HepG2 (cell line): ENCODE results near the gene GNMT. TPM values are rescaled to one million over a fixed set of nuclear protein-coding genes. Genes with fewer than 3 reads are reported as not detected.
A peak's percentile ranks its signal among the peaks of the same experiment; 100 is the strongest.

Experiments
- ADNP ChIP-seq: sonication (generic); formaldehyde crosslinking; IDR thresholded peaks from 2 replicates; pipeline ENCODE4 v1.4.0; 2020; ENCODE audit warnings: missing genetic modification reagents
- BRD4 ChIP-seq: sonication (generic); formaldehyde crosslinking; IDR thresholded peaks from 2 replicates; pipeline ENCODE4 v1.4.0; 2020; ENCODE audit warnings: missing genetic modification reagents
- CBX5 ChIP-seq: sonication (generic); formaldehyde crosslinking; IDR thresholded peaks from 2 replicates; pipeline ENCODE4 v1.4.0; 2020; ENCODE audit warnings: missing genetic modification reagents, borderline replicate concordance
- CHD4 ChIP-seq: fragments of 200-600 bp; sonication (generic); IDR thresholded peaks from 2 replicates; pipeline ENCODE4 v1.7.0; 2017; ENCODE audit warnings: mild to moderate bottlenecking, low read length, borderline replicate concordance
- CREB3 ChIP-seq: sonication (generic); formaldehyde crosslinking; IDR thresholded peaks from 2 replicates; pipeline ENCODE4 v1.5.0; 2020; ENCODE audit warnings: missing genetic modification reagents
- DDIT3 ChIP-seq: sonication (generic); formaldehyde crosslinking; IDR thresholded peaks from 2 replicates; pipeline ENCODE4 v1.4.0; 2020; ENCODE audit warnings: mild to moderate bottlenecking, missing genetic modification reagents
- EZH2 ChIP-seq: conservative IDR thresholded peaks from 2 replicates; pipeline ENCODE4 v1.6.1; 2012; ENCODE audit warnings: mild to moderate bottlenecking, low read depth, low read length, moderate library complexity
- GABPA ChIP-seq, 2 experiments: IDR thresholded peaks; 2 replicates each; pipeline ENCODE4 v1.6.1; 2011 to 2016; ENCODE audit warnings: low read depth in 2 of 2, low read length in 1 of 2, missing biosample characterization in 1 of 2, missing genetic modification characterization in 1 of 2
- GPBP1L1 ChIP-seq: sonication (generic); formaldehyde crosslinking; IDR thresholded peaks from 2 replicates; pipeline ENCODE4 v1.5.0; 2020; ENCODE audit warnings: mild to moderate bottlenecking, missing genetic modification reagents
- HMG20B ChIP-seq: conservative IDR thresholded peaks from 2 replicates; pipeline ENCODE4 v1.6.1; 2016; ENCODE audit warnings: missing genetic modification reagents, missing compliant biosample characterization
- HNRNPL ChIP-seq: fragments of 200-400 bp; formaldehyde crosslinking; IDR thresholded peaks from 2 replicates; pipeline ENCODE4 v1.6.1; 2017; ENCODE audit warnings: mild to moderate bottlenecking, low read depth, low read length
- KMT2B ChIP-seq: IDR thresholded peaks from 2 replicates; pipeline ENCODE4 v1.6.1; 2016; ENCODE audit warnings: missing genetic modification reagents, missing compliant biosample characterization
- LBX2 ChIP-seq: sonication (generic); formaldehyde crosslinking; IDR thresholded peaks from 2 replicates; pipeline ENCODE4 v1.5.0; 2020; ENCODE audit warnings: missing genetic modification reagents, mild to moderate bottlenecking, borderline replicate concordance
- MIER2 ChIP-seq: IDR thresholded peaks from 2 replicates; pipeline ENCODE4 v1.6.1; 2016; ENCODE audit warnings: missing biosample characterization, missing genetic modification reagents
- NR2F6 ChIP-seq, 2 experiments: IDR thresholded peaks; 2 replicates each; pipeline ENCODE4 v1.6.1; 2016; ENCODE audit warnings: antibody characterized with exemption in 1 of 2, mild to moderate bottlenecking in 1 of 2
- PCBP2 ChIP-seq: fragments of 200-400 bp; formaldehyde crosslinking; optimal IDR thresholded peaks from 2 replicates; pipeline ENCODE3; 2018; ENCODE audit warnings: low read length, low read depth; ENCODE audit not compliant: poor library complexity, severe bottlenecking
- PLRG1 ChIP-seq: fragments of 450-650 bp; conservative IDR thresholded peaks from 2 replicates; pipeline ENCODE4 v1.6.1; 2016
- PPARG ChIP-seq: conservative IDR thresholded peaks from 2 replicates; pipeline ENCODE4 v1.6.1; 2016; ENCODE audit warnings: missing biosample characterization, missing genetic modification reagents
- SRSF4 ChIP-seq: fragments of 200-400 bp; formaldehyde crosslinking; IDR thresholded peaks from one replicate; pipeline ENCODE4 v1.6.1; 2018; ENCODE audit warnings: mild to moderate bottlenecking, low read depth, low read length, moderate library complexity; ENCODE audit not compliant: poor library complexity, severe bottlenecking
- TARDBP ChIP-seq: sonication (generic); formaldehyde crosslinking; IDR thresholded peaks from 2 replicates; pipeline ENCODE4 v1.8.0; 2022; ENCODE audit warnings: mild to moderate bottlenecking, missing genetic modification reagents
- TFAP4 ChIP-seq: sonication (generic); IDR thresholded peaks from 2 replicates; pipeline ENCODE4 v1.6.1; 2016; ENCODE audit warnings: low read depth, borderline replicate concordance
- ZNF430 ChIP-seq: sonication (generic); formaldehyde crosslinking; IDR thresholded peaks from 2 replicates; pipeline ENCODE4 v1.9.0; 2021; ENCODE audit warnings: mild to moderate bottlenecking, missing genetic modification reagents
- ZNF556 ChIP-seq: sonication (generic); formaldehyde crosslinking; IDR thresholded peaks from 2 replicates; pipeline ENCODE4 v1.4.0; 2020; ENCODE audit warnings: mild to moderate bottlenecking, missing genetic modification reagents, borderline replicate concordance
- ZNF605 ChIP-seq: sonication (generic); formaldehyde crosslinking; IDR thresholded peaks from 2 replicates; pipeline ENCODE4 v1.8.0; 2022; ENCODE audit warnings: mild to moderate bottlenecking, missing genetic modification reagents
- ZNF749 ChIP-seq: sonication (generic); formaldehyde crosslinking; IDR thresholded peaks from 2 replicates; pipeline ENCODE4 v1.8.0; 2022; ENCODE audit warnings: mild to moderate bottlenecking, missing genetic modification reagents, moderate library complexity, borderline replicate concordance
- ZNF761 ChIP-seq: sonication (generic); formaldehyde crosslinking; conservative IDR thresholded peaks from 2 replicates; pipeline ENCODE4 v1.4.0; 2020; ENCODE audit warnings: mild to moderate bottlenecking, missing genetic modification reagents
- ZSCAN25 ChIP-seq: sonication (generic); formaldehyde crosslinking; IDR thresholded peaks from 2 replicates; pipeline ENCODE4 v1.8.0; 2022; ENCODE audit warnings: mild to moderate bottlenecking, missing genetic modification reagents
- polyA plus RNA-seq, 8 experiments: library from polyadenylated mRNA; depleted of rRNA in 3 of 8; stranded (reverse) in 7 of 8; unstranded in 1 of 8; fragments of >200 nt; fragmentation: Illumina TruSeq in 4 of 8; extraction: Trizol in 4 of 8; gene quantifications; 2 replicates each; pipeline versions ENCODE4 v1.2.1 to v1.2.3, GENCODE V29; 2011 to 2016; ENCODE audit warnings: low read depth in 4 of 8, missing spikeins in 1 of 8, mixed read lengths in 1 of 8; ENCODE audit not compliant: insufficient read depth in 1 of 8
- total RNA-seq, 5 experiments: library from RNA; depleted of rRNA; stranded (reverse); fragments of >200 nt; fragmentation: Illumina TruSeq; extraction: Trizol; gene quantifications; 2 replicates each; pipeline ENCODE4 v1.2.3, GENCODE V29; 2016; ENCODE audit warnings: low read depth in 1 of 5

GNMT gene
- total and polyA plus RNA-seq, 2 of the 13 experiments (the other 11 are each of a cell fraction or from before 2014, with no cell fraction given) = 2.8 to 7.0 TPM

- no peak for TF ChIP-seq GPBP1L1
- TF ChIP-seq HMG20B = no peak; the same call in 1 of the 2 replicates
- no peak for TF ChIP-seq KMT2B (CRISPR knock-in tag)
- 0 out of 2 replicates have a peak, but pooled peaks have one; percentile 57 for TF ChIP-seq BRD4 (CRISPR knock-in tag)
- peak; percentile 76; the same call in 1 of the 2 replicates for TF ChIP-seq HNRNPL
- peak; percentile 9; the same call in 1 of the 2 replicates for TF ChIP-seq ZNF761 (CRISPR knock-in tag)
- TF ChIP-seq SRSF4 = no peak
- peak; percentile 63; the same call in 1 of the 2 replicates for TF ChIP-seq CREB3
- TF ChIP-seq MIER2 (CRISPR knock-in tag) = no peak
- TF ChIP-seq TFAP4 = peak; percentile 90
- no peak for TF ChIP-seq PCBP2
- 0 out of 2 replicates have a peak, but pooled peaks have one; percentile 23 for TF ChIP-seq PPARG (CRISPR knock-in tag)
- TF ChIP-seq DDIT3 (CRISPR knock-in tag) = no peak
- TF ChIP-seq ZSCAN25 (CRISPR knock-in tag) = peak; percentile 60; the same call in 1 of the 2 replicates
- TF ChIP-seq ZNF605 (CRISPR knock-in tag) = peak; percentile 84
- no peak for TF ChIP-seq ADNP
- no peak for TF ChIP-seq PLRG1
- peak; percentile 16; the same call in 1 of the 2 replicates for TF ChIP-seq LBX2
- TF ChIP-seq NR2F6 (IDR thresholded peaks at IDR 0.05) = no peak
- TF ChIP-seq NR2F6 (CRISPR knock-in tag; IDR thresholded peaks at IDR 0.05) = no peak; the same call in 1 of the 2 replicates
- no peak for TF ChIP-seq GABPA (IDR thresholded peaks at IDR 0.05; ENCODE audit: low read depth, low read length)
- TF ChIP-seq GABPA (CRISPR knock-in tag; IDR thresholded peaks at IDR 0.05; ENCODE audit: low read depth) = no peak
- TF ChIP-seq ZNF556 (CRISPR knock-in tag) = peak; percentile 84; the same call in 1 of the 2 replicates
- peak; percentile 84; the same call in 1 of the 2 replicates for TF ChIP-seq ZNF430
- no peak for TF ChIP-seq CHD4
- TF ChIP-seq TARDBP (CRISPR knock-in tag) = peak; percentile 85
- peak; percentile 18; the same call in 1 of the 2 replicates for TF ChIP-seq CBX5 (CRISPR knock-in tag)
- TF ChIP-seq EZH2 = no peak
- TF ChIP-seq ZNF749 (CRISPR knock-in tag) = 0 out of 2 replicates have a peak, but pooled peaks have one; percentile 46
These were observed at the start of gene GNMT (continued) for GRCh38 chr6:42960243-42961019.
